ENCODE data around the gene RARB.

DNA sequence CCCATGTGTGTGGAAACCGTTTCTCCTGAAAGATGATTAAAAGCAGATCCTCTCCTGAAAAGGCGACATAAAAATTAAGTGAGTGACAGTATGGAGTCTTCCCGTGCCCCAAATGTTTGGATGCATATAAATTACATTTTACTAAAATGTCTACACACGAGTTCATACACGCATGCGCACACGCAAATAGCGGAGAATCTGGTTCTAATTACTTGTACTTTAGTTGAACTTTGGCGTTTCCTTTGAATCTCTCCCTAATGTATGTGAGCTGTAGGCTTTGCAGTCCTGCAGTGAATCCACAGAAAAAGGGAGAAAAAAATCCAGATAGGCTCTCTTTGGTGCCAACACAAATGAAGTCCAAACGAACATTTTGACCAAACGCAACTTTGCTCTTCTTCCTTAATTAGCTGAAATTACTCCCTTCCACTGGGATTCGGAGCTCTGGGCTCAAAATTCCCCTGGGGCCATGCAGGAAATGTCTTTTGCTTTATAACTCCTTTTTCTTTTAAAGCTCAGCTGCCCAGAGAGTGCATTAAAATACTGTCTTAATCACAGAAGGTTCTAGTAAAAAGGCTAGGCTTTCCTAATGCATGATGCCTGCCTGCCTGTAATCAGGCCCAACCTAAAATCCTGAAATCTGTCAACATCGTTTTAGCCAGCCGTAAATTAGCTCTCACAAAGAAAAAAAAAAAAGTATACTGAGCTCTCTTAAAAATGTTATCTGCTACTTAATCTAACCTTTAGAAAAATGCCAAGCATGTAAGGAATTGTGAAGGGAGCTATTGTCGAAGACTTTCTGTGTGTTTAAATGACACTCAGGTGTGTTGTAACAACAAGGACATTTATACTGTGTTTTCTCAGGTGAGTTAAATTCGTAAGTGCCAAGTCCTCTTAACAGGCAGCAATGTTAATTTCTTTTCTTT lies 26.2 kb downstream of the RARB start:
- TF ChIP-seq POLR2AphosphoS5 (IDR thresholded peaks at IDR 0.05; ENCODE audit: borderline replicate concordance, low read depth, low read length) (no peak; the same call in 1 of the 2 replicates), EZH2 (IDR thresholded peaks at IDR 0.05) (no peak)
